ENCODE results near the gene FSD1L.

- TF ChIP-seq CTCF (IDR thresholded peaks at IDR 0.05) (no peak), EZH2 (IDR thresholded peaks at IDR 0.05) (no peak)
Observed at GRCh38 chr9:105449081-105449480, 1.2 kb downstream of the FSD1L start.

Data from neural progenitor cell (in vitro differentiated cells).